Measurements from ENCODE around the gene ARHGAP6. TPM values are rescaled to one million over a fixed set of nuclear protein-coding genes. Genes with fewer than 3 reads are reported as not detected.

The ARHGAP6 gene
- total and polyA plus RNA-seq, 2 of the 4 experiments (the other 2 are of a cell fraction), result 1.4 to 1.8 TPM

- no peaks in the 10 kb centered on the region for H3K27me3 ChIP-seq (ENCODE audit: control insufficient read depth, insufficient read depth, low read length)
- H2BK5ac ChIP-seq (ENCODE audit: low read depth, low read length, poor library complexity, severe bottlenecking), result no peak overlapping the region
- H2AFZ ChIP-seq (replicated peaks; ENCODE audit: low read length, poor library complexity), result no peak overlapping the region
- no peak overlapping the region for H4K91ac ChIP-seq (ENCODE audit: insufficient read depth, low read depth, low read length)
- no peak overlapping the region for H3K4me3 ChIP-seq (ENCODE audit: insufficient read depth, low read depth, low read length)
- H3K9me1 ChIP-seq (ENCODE audit: insufficient read depth, low read length), result no peaks in the 10 kb centered on the region
- H2BK15ac ChIP-seq (ENCODE audit: low read depth, low read length), result no peak overlapping the region
- H4K5ac ChIP-seq (ENCODE audit: low read depth, low read length), result no peak overlapping the region
- H3K9ac ChIP-seq (ENCODE audit: low read depth, low read length), result no peak overlapping the region
- H3K36me3 ChIP-seq (ENCODE audit: control insufficient read depth, insufficient read depth, low read length), result no peaks in the 10 kb centered on the region
- WGBS, 2 experiments (ENCODE audit: extremely low coverage in 2 of 2, insufficient read length in 1 of 2), result 82% methylated on average over 8 of the region's 18 CpGs; no CpG with 5 or more reads in 1 of the 2 experiments
- no peaks in the 10 kb centered on the region for H3K9me3 ChIP-seq (ENCODE audit: control insufficient read depth, insufficient read depth, low read length)
- no peak overlapping the region for H3K18ac ChIP-seq (ENCODE audit: low read depth, low read length)
- H3K14ac ChIP-seq (replicated peaks; ENCODE audit: low read depth, low read length), result no peak overlapping the region
- H3K4me1 ChIP-seq (ENCODE audit: control insufficient read depth, insufficient read depth, low read length), result peaks cover 2% of the 10 kb centered on the region; the same call in 1 of the 2 replicates
- intact Hi-C loops (cut with micrococcal nuclease), result no loop called here
- no peak overlapping the region for H2BK120ac ChIP-seq (ENCODE audit: low read depth, low read length)
- no peak for TF ChIP-seq SMC3 (IDR thresholded peaks at IDR 0.05; ENCODE audit: low read depth, low read length)
- TF ChIP-seq POLR2A (IDR thresholded peaks at IDR 0.05; ENCODE audit: low read depth, low read length), result no peak
- no peak for TF ChIP-seq MAZ (IDR thresholded peaks at IDR 0.05; ENCODE audit: borderline replicate concordance, low read depth, low read length)
- no peak for TF ChIP-seq FOS (IDR thresholded peaks at IDR 0.05; ENCODE audit: low read depth, low read length)
- no peak for TF ChIP-seq CHD1 (IDR thresholded peaks at IDR 0.05; ENCODE audit: low read depth, low read length)
- no peak for TF ChIP-seq RCOR1 (IDR thresholded peaks at IDR 0.05; ENCODE audit: insufficient replicate concordance, low read length)
- TF ChIP-seq NFE2L2 (IDR thresholded peaks at IDR 0.05; ENCODE audit: low read depth, low read length), result no peak
- TF ChIP-seq USF2 (IDR thresholded peaks at IDR 0.05; ENCODE audit: low read depth, low read length), result no peak
- TF ChIP-seq MAFK (IDR thresholded peaks at IDR 0.05; ENCODE audit: low read depth, low read length), result no peak
- TF ChIP-seq RFX5 (IDR thresholded peaks at IDR 0.05; ENCODE audit: low read depth, low read length), result no peak
- TF ChIP-seq RAD21 (IDR thresholded peaks at IDR 0.05; ENCODE audit: low read length), result no peak
- TF ChIP-seq BHLHE40 (IDR thresholded peaks at IDR 0.05; ENCODE audit: low read depth, low read length), result no peak
- DNase-seq, result no peak
- no peak overlapping the region for H4K8ac ChIP-seq (ENCODE audit: low read depth in 2 of 2, low read length in 2 of 2)
- in situ Hi-C loops (cut with MboI; ENCODE audit: low sequenced_read_pairs), result no loop called here
- H3K27ac ChIP-seq (ENCODE audit: insufficient read depth, low read length), result no peak overlapping the region
- no peak overlapping the region for H3K4me2 ChIP-seq (ENCODE audit: low read depth, low read length)
- H4K20me1 ChIP-seq (ENCODE audit: insufficient read depth, low read length), result no peaks in the 10 kb centered on the region
- H2AK5ac ChIP-seq (ENCODE audit: low read depth, low read length), result no peak overlapping the region
- ChIA-PET POLR2A (ENCODE audit: unreplicated experiment) (no interaction called here), CTCF (interaction anchor here (0.6 kb wide), 1 partner anchor 1775 kb away, joined by 3 read pairs; no protein-coding TSS in a partner anchor)
- no peak for ATAC-seq (ENCODE audit: low read depth)
- no peak overlapping the region for H3K4ac ChIP-seq (ENCODE audit: low read depth, low read length)
- no peak overlapping the region for H3K23ac ChIP-seq (ENCODE audit: low read depth, low read length)
- H2BK20ac ChIP-seq (ENCODE audit: low read depth, low read length), result no peak overlapping the region
- H3K79me1 ChIP-seq (ENCODE audit: low read depth in 1 of 2, low read length in 2 of 2), result no peaks in the 10 kb centered on the region
- dilution Hi-C loops (cut with HindIII; ENCODE audit: low sequenced_read_pairs, unreplicated experiment), result no loop called here
- H2AK9ac ChIP-seq (replicated peaks; ENCODE audit: low read depth, low read length, poor library complexity), result no peak overlapping the region
- no TSS peak for BruUV-seq (replicated peaks)
- no peak overlapping the region for H3K56ac ChIP-seq (ENCODE audit: extremely low read depth, insufficient read depth, low read length)
Measured at GRCh38 chrX:11214346-11215190, 451.2 kb downstream of the ARHGAP6 start.
